H1 (cell line): ENCODE measurements around the gene PKM. TPM values are rescaled to one million over a fixed set of nuclear protein-coding genes. Genes with fewer than 3 reads are reported as not detected.

ENCODE experiments used
- polyA plus RNA-seq, 7 experiments: library from polyadenylated mRNA; depleted of rRNA in 3 of 7; stranded (reverse) in 5 of 7; unstranded in 2 of 7; fragments of >200 nt in 5 of 7; fragments of 200-250 nt in 2 of 7; gene quantifications; 1 replicate in 5 of 7; 2 replicates in 1 of 7; 4 replicates in 1 of 7; pipeline versions ENCODE4 v1.2.1 to v1.2.3, GENCODE V29; 2011 to 2013; ENCODE audit warnings: missing spikeins in 2 of 7, mixed read lengths in 2 of 7
- total RNA-seq: library from RNA; stranded (reverse); fragmentation: NEBNext Ultra II Directional; extraction: Animal tissue kit (Norgen Biotek cat#: 25700); gene quantifications from 2 replicates; pipeline ENCODE4 v1.2.1, GENCODE V29; 2021
- TF ChIP-seq, protein P1 (sequence below): fragments of 300-600 bp; sonication (generic); IDR thresholded peaks from 2 replicates; pipeline ENCODE4 v1.7.1; 2012; ENCODE audit warnings: low read length, moderate library complexity, mild to moderate bottlenecking, inconsistent platforms; ENCODE audit not compliant: insufficient replicate concordance

PKM gene
- total and polyA plus RNA-seq, 2 of the 8 experiments (the other 6 are each of a cell fraction or from before 2014, with no cell fraction given), result 780 to 856 TPM

DNA sequence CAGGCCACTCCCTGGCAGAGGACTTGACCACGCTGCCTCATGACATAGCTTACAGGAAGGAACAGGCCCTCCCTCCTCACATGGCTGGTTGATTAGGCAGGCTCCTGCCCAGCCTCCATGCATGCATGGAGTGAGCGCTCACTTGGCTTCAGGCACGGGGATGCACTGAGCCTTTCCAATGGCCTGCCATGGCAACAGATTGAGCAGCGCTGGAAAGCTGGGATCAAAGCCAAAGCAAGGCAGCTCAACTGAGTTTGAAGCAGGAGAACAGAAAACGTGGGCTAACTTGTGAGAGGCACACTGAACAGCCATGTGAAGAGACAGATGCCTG lies 27.5 kb downstream of the PKM start (continued):
- TF ChIP-seq, protein P1, sequence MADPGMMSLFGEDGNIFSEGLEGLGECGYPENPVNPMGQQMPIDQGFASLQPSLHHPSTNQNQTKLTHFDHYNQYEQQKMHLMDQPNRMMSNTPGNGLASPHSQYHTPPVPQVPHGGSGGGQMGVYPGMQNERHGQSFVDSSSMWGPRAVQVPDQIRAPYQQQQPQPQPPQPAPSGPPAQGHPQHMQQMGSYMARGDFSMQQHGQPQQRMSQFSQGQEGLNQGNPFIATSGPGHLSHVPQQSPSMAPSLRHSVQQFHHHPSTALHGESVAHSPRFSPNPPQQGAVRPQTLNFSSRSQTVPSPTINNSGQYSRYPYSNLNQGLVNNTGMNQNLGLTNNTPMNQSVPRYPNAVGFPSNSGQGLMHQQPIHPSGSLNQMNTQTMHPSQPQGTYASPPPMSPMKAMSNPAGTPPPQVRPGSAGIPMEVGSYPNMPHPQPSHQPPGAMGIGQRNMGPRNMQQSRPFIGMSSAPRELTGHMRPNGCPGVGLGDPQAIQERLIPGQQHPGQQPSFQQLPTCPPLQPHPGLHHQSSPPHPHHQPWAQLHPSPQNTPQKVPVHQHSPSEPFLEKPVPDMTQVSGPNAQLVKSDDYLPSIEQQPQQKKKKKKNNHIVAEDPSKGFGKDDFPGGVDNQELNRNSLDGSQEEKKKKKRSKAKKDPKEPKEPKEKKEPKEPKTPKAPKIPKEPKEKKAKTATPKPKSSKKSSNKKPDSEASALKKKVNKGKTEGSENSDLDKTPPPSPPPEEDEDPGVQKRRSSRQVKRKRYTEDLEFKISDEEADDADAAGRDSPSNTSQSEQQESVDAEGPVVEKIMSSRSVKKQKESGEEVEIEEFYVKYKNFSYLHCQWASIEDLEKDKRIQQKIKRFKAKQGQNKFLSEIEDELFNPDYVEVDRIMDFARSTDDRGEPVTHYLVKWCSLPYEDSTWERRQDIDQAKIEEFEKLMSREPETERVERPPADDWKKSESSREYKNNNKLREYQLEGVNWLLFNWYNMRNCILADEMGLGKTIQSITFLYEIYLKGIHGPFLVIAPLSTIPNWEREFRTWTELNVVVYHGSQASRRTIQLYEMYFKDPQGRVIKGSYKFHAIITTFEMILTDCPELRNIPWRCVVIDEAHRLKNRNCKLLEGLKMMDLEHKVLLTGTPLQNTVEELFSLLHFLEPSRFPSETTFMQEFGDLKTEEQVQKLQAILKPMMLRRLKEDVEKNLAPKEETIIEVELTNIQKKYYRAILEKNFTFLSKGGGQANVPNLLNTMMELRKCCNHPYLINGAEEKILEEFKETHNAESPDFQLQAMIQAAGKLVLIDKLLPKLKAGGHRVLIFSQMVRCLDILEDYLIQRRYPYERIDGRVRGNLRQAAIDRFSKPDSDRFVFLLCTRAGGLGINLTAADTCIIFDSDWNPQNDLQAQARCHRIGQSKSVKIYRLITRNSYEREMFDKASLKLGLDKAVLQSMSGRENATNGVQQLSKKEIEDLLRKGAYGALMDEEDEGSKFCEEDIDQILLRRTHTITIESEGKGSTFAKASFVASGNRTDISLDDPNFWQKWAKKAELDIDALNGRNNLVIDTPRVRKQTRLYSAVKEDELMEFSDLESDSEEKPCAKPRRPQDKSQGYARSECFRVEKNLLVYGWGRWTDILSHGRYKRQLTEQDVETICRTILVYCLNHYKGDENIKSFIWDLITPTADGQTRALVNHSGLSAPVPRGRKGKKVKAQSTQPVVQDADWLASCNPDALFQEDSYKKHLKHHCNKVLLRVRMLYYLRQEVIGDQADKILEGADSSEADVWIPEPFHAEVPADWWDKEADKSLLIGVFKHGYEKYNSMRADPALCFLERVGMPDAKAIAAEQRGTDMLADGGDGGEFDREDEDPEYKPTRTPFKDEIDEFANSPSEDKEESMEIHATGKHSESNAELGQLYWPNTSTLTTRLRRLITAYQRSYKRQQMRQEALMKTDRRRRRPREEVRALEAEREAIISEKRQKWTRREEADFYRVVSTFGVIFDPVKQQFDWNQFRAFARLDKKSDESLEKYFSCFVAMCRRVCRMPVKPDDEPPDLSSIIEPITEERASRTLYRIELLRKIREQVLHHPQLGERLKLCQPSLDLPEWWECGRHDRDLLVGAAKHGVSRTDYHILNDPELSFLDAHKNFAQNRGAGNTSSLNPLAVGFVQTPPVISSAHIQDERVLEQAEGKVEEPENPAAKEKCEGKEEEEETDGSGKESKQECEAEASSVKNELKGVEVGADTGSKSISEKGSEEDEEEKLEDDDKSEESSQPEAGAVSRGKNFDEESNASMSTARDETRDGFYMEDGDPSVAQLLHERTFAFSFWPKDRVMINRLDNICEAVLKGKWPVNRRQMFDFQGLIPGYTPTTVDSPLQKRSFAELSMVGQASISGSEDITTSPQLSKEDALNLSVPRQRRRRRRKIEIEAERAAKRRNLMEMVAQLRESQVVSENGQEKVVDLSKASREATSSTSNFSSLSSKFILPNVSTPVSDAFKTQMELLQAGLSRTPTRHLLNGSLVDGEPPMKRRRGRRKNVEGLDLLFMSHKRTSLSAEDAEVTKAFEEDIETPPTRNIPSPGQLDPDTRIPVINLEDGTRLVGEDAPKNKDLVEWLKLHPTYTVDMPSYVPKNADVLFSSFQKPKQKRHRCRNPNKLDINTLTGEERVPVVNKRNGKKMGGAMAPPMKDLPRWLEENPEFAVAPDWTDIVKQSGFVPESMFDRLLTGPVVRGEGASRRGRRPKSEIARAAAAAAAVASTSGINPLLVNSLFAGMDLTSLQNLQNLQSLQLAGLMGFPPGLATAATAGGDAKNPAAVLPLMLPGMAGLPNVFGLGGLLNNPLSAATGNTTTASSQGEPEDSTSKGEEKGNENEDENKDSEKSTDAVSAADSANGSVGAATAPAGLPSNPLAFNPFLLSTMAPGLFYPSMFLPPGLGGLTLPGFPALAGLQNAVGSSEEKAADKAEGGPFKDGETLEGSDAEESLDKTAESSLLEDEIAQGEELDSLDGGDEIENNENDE, result no peak
- TF ChIP-seq, all 59 proteins: peak for 0
